Neural progenitor cell (in vitro differentiated cells): ENCODE measurements around the gene N4BP2. TPM values are rescaled to one million over a fixed set of nuclear protein-coding genes. Genes with fewer than 3 reads are reported as not detected.
A peak's percentile ranks its signal among the peaks of the same experiment; 100 is the strongest.
"Not testable (repeated sequence)": the region's sequence is repeated elsewhere in the genome, so short reads cannot be mapped to it uniquely, and the experiment has no call there.

Experiments
- DNase-seq: peaks from one replicate; pipeline ENCODE4 v3.0.0-alpha.2; 2016; ENCODE audit warnings: low spot score
- H2AFZ ChIP-seq: fragments of 200-600 bp; sonication (generic); replicated peaks from 2 replicates; pipeline ENCODE4 v1.6.1; 2016; ENCODE audit warnings: antibody characterized with exemption
- H3F3A ChIP-seq: fragments of 200-600 bp; sonication (generic); 2 replicates; pipeline ENCODE4 v1.6.1; 2016; ENCODE audit warnings: antibody characterized with exemption, low read depth
- H3K27ac ChIP-seq: fragments of 200-600 bp; sonication (generic); 2 replicates; pipeline ENCODE4 v1.5.1; 2016; ENCODE audit warnings: mild to moderate bottlenecking
- H3K27me3 ChIP-seq: fragments of 200-600 bp; sonication (generic); 2 replicates; pipeline ENCODE4 v1.6.1; 2016; ENCODE audit warnings: mild to moderate bottlenecking, moderate library complexity
- H3K36me3 ChIP-seq: fragments of 200-600 bp; sonication (generic); 2 replicates; pipeline ENCODE4 v1.5.1; 2016
- H3K4me1 ChIP-seq: fragments of 200-600 bp; sonication (generic); 2 replicates; pipeline ENCODE4 v1.6.1; 2016; ENCODE audit warnings: mixed run types
- H3K4me2 ChIP-seq: fragments of 200-600 bp; sonication (generic); 2 replicates; pipeline ENCODE4 v1.6.1; 2016
- H3K4me3 ChIP-seq: fragments of 200-600 bp; sonication (generic); 2 replicates; pipeline ENCODE4 v1.5.1; 2016
- H3K79me2 ChIP-seq: fragments of 200-600 bp; sonication (generic); 2 replicates; pipeline ENCODE4 v1.6.1; 2016; ENCODE audit warnings: low read depth
- H3K9ac ChIP-seq: fragments of 200-600 bp; sonication (generic); 2 replicates; pipeline ENCODE4 v1.6.1; 2016
- H3K9me3 ChIP-seq: fragments of 200-600 bp; sonication (generic); 2 replicates; pipeline ENCODE4 v1.5.1; 2016; ENCODE audit warnings: low read depth
- H4K20me1 ChIP-seq: fragments of 200-600 bp; sonication (generic); 2 replicates; pipeline ENCODE4 v1.6.1; 2016; ENCODE audit warnings: low read depth
- H3K27ac Mint-ChIP-seq: 3 replicates; pipeline ENCODE4 v1.8.0; 2021; ENCODE audit warnings: mixed read lengths
- H3K27me3 Mint-ChIP-seq: 2 replicates; pipeline ENCODE4 v1.8.0; 2022; ENCODE audit warnings: low read depth, mild to moderate bottlenecking, inconsistent platforms, moderate library complexity, mixed read lengths; ENCODE audit not compliant: insufficient read depth
- H3K36me3 Mint-ChIP-seq: 3 replicates; pipeline ENCODE4 v1.8.0; 2021; ENCODE audit warnings: mixed read lengths
- H3K4me1 Mint-ChIP-seq: 3 replicates; pipeline ENCODE4 v1.8.0; 2021; ENCODE audit warnings: mixed read lengths
- H3K4me3 Mint-ChIP-seq: 3 replicates; pipeline ENCODE4 v1.8.0; 2021; ENCODE audit warnings: mild to moderate bottlenecking, moderate library complexity, mixed read lengths
- H3K9me3 Mint-ChIP-seq: 3 replicates; pipeline ENCODE4 v1.8.0; 2020; ENCODE audit warnings: mixed read lengths
- CTCF ChIP-seq: fragments of 200-600 bp; sonication (generic); IDR thresholded peaks from 2 replicates; pipeline ENCODE4 v1.5.1; 2017; ENCODE audit warnings: antibody characterized with exemption, mild to moderate bottlenecking
- EZH2 ChIP-seq: fragments of 200-600 bp; sonication (generic); IDR thresholded peaks from 2 replicates; pipeline ENCODE4 v1.6.1; 2017; ENCODE audit warnings: antibody characterized with exemption, mild to moderate bottlenecking, moderate library complexity
- EZH2phosphoT487 ChIP-seq: fragments of 200-600 bp; sonication (generic); IDR thresholded peaks from 2 replicates; pipeline ENCODE4 v1.6.1; 2017; ENCODE audit warnings: antibody characterized with exemption
- total RNA-seq: library from RNA; depleted of rRNA; stranded (reverse); fragments of >200 nt; gene quantifications from 2 replicates; pipeline ENCODE4 v1.2.3, GENCODE V29; 2015; ENCODE audit warnings: low replicate concordance

The N4BP2 gene
- 48.0 and 80.9 TPM in 2 replicates for total RNA-seq

- Histone ChIP-seq H3K27me3 (no peaks in the 10 kb centered on the region), H3K36me3 (no peaks in the 10 kb centered on the region), H3K4me3 (peak within 1 kb of the TSS; percentile 62), H3K9me3 (no peaks in the 10 kb centered on the region), H3K27ac (peak within 1 kb of the TSS; percentile 93), H3K4me1 (peaks cover 16% of the 10 kb centered on the region), H3K79me2 (peaks cover 50% of the 10 kb centered on the region), H2AFZ (peak within 1 kb of the TSS; percentile 80), H4K20me1 (peaks cover 8% of the 10 kb centered on the region), H3K4me2 (peak within 1 kb of the TSS; percentile 98), H3K9ac (peak within 1 kb of the TSS; percentile 67), H3F3A (peaks cover 30% of the 10 kb centered on the region)
- peak; percentile 96 for DNase-seq
- Mint-ChIP-seq H3K4me3 (peak within 1 kb of the TSS; percentile 93), H3K27ac (peak within 1 kb of the TSS; percentile 99), H3K9me3 (no peaks in the 10 kb centered on the region), H3K36me3 (peaks cover 5% of the 10 kb centered on the region), H3K27me3 (peaks cover 2% of the 10 kb centered on the region), H3K4me1 (peaks cover 29% of the 10 kb centered on the region)
- TF ChIP-seq CTCF, result peak; percentile 66
- peak; percentile 27 for TF ChIP-seq EZH2
- no peak for TF ChIP-seq EZH2phosphoT487
These were observed at the start of gene N4BP2 for GRCh38 chr4:40056716-40057585. N4BP2 (plus strand) TSS chr4:40056850; CDS start chr4:40097341, 40,491 bp downstream.

GRCh38 chr4:40016007-40016406 lies 40.6 kb upstream of the N4BP2 start:
- Histone ChIP-seq H3K4me1 (no peaks in the 10 kb centered on the region), H2AFZ (no peak overlapping the region), H3K36me3 (no peaks in the 10 kb centered on the region), H3F3A (no peaks in the 10 kb centered on the region), H4K20me1 (no peaks in the 10 kb centered on the region), H3K27me3 (no peaks in the 10 kb centered on the region), H3K9me3 (no peaks in the 10 kb centered on the region), H3K27ac (no peak overlapping the region), H3K79me2 (no peaks in the 10 kb centered on the region), H3K4me3 (no peak overlapping the region), H3K9ac (no peak overlapping the region), H3K4me2 (no peak overlapping the region)
- TF ChIP-seq CTCF, result no peak
- TF ChIP-seq EZH2phosphoT487, result no peak
- no peak for TF ChIP-seq EZH2
- Mint-ChIP-seq H3K27me3 (no peaks in the 10 kb centered on the region), H3K4me1 (no peaks in the 10 kb centered on the region), H3K36me3 (no peaks in the 10 kb centered on the region), H3K27ac (no peak overlapping the region), H3K4me3 (no peak overlapping the region), H3K9me3 (no peaks in the 10 kb centered on the region)
- DNase-seq, result no peak

- H3K27me3 ChIP-seq, result no peaks in the 10 kb centered on the region
- H3K27ac ChIP-seq, result no peak overlapping the region
- H3K9me3 ChIP-seq, result no peaks in the 10 kb centered on the region
- no peaks in the 10 kb centered on the region for H3F3A ChIP-seq
- H3K27ac Mint-ChIP-seq, result no peak overlapping the region
- H3K36me3 Mint-ChIP-seq, result no peaks in the 10 kb centered on the region
- no peak for DNase-seq
- no peaks in the 10 kb centered on the region for H3K4me1 ChIP-seq
- no peaks in the 10 kb centered on the region for H3K27me3 Mint-ChIP-seq
- no peaks in the 10 kb centered on the region for H3K36me3 ChIP-seq
- no peaks in the 10 kb centered on the region for H3K79me2 ChIP-seq
- no peak overlapping the region for H3K9ac ChIP-seq
- no peaks in the 10 kb centered on the region for H3K4me1 Mint-ChIP-seq
- no peak overlapping the region for H3K4me2 ChIP-seq
- TF ChIP-seq EZH2phosphoT487, result no peak
- TF ChIP-seq EZH2, result no peak
- no peak for TF ChIP-seq CTCF
- no peaks in the 10 kb centered on the region for H3K9me3 Mint-ChIP-seq
- H3K4me3 Mint-ChIP-seq, result no peak overlapping the region
- H3K4me3 ChIP-seq, result no peak overlapping the region
- no peak overlapping the region for H2AFZ ChIP-seq
- H4K20me1 ChIP-seq, result no peaks in the 10 kb centered on the region
These were observed 36.4 kb upstream of the N4BP2 start for GRCh38 chr4:40020221-40020620.

- H3K9me3 Mint-ChIP-seq, H3K27me3 Mint-ChIP-seq, H3K9me3 ChIP-seq, H3K36me3 Mint-ChIP-seq, H3K4me3 ChIP-seq, H3K4me1 Mint-ChIP-seq, H3K4me3 Mint-ChIP-seq, H2AFZ ChIP-seq, H3K27me3 ChIP-seq, H3K27ac Mint-ChIP-seq, DNase-seq, H3F3A ChIP-seq, H3K4me2 ChIP-seq, H4K20me1 ChIP-seq, H3K79me2 ChIP-seq, H3K27ac ChIP-seq, H3K4me1 ChIP-seq, H3K36me3 ChIP-seq, H3K9ac ChIP-seq: not testable (repeated sequence)
These were observed 35.5 kb upstream of the N4BP2 start for GRCh38 chr4:40021116-40021515.

- H3K9me3 ChIP-seq, H3K4me3 Mint-ChIP-seq, H3K9ac ChIP-seq, H4K20me1 ChIP-seq, H3K4me2 ChIP-seq, H3K4me1 Mint-ChIP-seq, H3K27me3 ChIP-seq, H3K4me1 ChIP-seq, H3K9me3 Mint-ChIP-seq, H3K79me2 ChIP-seq, H3K27me3 Mint-ChIP-seq, H3K36me3 Mint-ChIP-seq, H3K27ac ChIP-seq, H2AFZ ChIP-seq, H3K36me3 ChIP-seq, H3K27ac Mint-ChIP-seq, H3F3A ChIP-seq, DNase-seq, H3K4me3 ChIP-seq: not testable (repeated sequence)
These were observed 32.6 kb upstream of the N4BP2 start for GRCh38 chr4:40024049-40024448.
